Ishikawa (cell line): ENCODE results near the gene NOL12.

Source experiments
- CEBPB ChIP-seq: IDR thresholded peaks from 2 replicates; pipeline ENCODE4 v1.6.1; 2012
- CREB1 ChIP-seq: IDR thresholded peaks from 2 replicates; pipeline ENCODE4 v1.6.1; 2012; ENCODE audit warnings: low read depth
- EGR1 ChIP-seq: IDR thresholded peaks from 2 replicates; pipeline ENCODE4 v1.6.1; 2012
- EP300 ChIP-seq: IDR thresholded peaks from 2 replicates; pipeline ENCODE4 v1.6.1; 2012; ENCODE audit warnings: borderline replicate concordance
- FOXM1 ChIP-seq: IDR thresholded peaks from 2 replicates; pipeline ENCODE4 v1.6.1; 2012; ENCODE audit warnings: low read depth, borderline replicate concordance
- NFIC ChIP-seq: IDR thresholded peaks from 2 replicates; pipeline ENCODE4 v1.6.1; 2012
- RAD21 ChIP-seq: IDR thresholded peaks from 2 replicates; pipeline ENCODE4 v1.6.1; 2012; ENCODE audit warnings: low read depth
- TAF1 ChIP-seq: IDR thresholded peaks from 2 replicates; pipeline ENCODE4 v1.6.1; 2012; ENCODE audit warnings: low read depth, mild to moderate bottlenecking
- TCF12 ChIP-seq: IDR thresholded peaks from 2 replicates; pipeline ENCODE4 v1.6.1; 2012; ENCODE audit warnings: low read depth
- TEAD4 ChIP-seq: IDR thresholded peaks from 2 replicates; pipeline ENCODE4 v1.6.1; 2012
- USF1 ChIP-seq: IDR thresholded peaks from 2 replicates; pipeline ENCODE4 v1.6.1; 2012
- YY1 ChIP-seq: IDR thresholded peaks from 2 replicates; pipeline ENCODE4 v1.6.1; 2012; ENCODE audit warnings: low read depth
- ZBTB7A ChIP-seq: IDR thresholded peaks from 2 replicates; pipeline ENCODE4 v1.6.1; 2012; ENCODE audit warnings: low read depth
- TF ChIP-seq, protein P1 (sequence below): IDR thresholded peaks from 2 replicates; pipeline ENCODE4 v1.6.1; 2012
- TF ChIP-seq, protein P2 (sequence below): IDR thresholded peaks from 2 replicates; pipeline ENCODE4 v1.6.1; 2012; ENCODE audit warnings: low read depth, mild to moderate bottlenecking

The NOL12 gene

DNA sequence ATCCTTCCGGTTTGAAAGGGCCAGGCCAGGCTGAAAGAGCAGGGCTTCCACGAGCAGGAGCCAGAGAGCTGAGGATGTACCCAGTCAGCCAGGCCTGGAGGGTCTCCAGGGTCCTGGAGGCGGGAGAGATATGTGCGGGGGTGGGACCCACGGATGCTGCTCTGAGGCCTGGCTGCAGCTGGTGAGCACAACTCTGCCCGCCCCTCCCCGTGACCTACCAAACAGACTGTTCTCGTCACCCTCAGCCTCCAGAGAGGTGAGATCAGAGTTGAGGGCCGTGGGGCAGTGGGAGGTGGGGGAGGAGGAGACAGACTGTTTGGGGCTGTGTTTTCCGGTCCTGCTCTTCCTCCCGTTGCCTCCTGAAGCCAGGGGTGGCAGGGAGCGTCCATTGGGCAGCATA, 52.9 kb downstream of the NOL12 start:
- TF ChIP-seq YY1 (no peak), TCF12 (no peak), USF1 (no peak), TAF1 (no peak)
- TF ChIP-seq, protein P1, sequence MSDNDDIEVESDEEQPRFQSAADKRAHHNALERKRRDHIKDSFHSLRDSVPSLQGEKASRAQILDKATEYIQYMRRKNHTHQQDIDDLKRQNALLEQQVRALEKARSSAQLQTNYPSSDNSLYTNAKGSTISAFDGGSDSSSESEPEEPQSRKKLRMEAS = no peak

GRCh38 chr22:37739611-37740049, 53.5 kb downstream of the NOL12 start:
- no peak for TF ChIP-seq ZBTB7A
- TF ChIP-seq CEBPB = no peak
- no peak for TF ChIP-seq EGR1
- TF ChIP-seq USF1 = no peak
- TF ChIP-seq, protein P2, sequence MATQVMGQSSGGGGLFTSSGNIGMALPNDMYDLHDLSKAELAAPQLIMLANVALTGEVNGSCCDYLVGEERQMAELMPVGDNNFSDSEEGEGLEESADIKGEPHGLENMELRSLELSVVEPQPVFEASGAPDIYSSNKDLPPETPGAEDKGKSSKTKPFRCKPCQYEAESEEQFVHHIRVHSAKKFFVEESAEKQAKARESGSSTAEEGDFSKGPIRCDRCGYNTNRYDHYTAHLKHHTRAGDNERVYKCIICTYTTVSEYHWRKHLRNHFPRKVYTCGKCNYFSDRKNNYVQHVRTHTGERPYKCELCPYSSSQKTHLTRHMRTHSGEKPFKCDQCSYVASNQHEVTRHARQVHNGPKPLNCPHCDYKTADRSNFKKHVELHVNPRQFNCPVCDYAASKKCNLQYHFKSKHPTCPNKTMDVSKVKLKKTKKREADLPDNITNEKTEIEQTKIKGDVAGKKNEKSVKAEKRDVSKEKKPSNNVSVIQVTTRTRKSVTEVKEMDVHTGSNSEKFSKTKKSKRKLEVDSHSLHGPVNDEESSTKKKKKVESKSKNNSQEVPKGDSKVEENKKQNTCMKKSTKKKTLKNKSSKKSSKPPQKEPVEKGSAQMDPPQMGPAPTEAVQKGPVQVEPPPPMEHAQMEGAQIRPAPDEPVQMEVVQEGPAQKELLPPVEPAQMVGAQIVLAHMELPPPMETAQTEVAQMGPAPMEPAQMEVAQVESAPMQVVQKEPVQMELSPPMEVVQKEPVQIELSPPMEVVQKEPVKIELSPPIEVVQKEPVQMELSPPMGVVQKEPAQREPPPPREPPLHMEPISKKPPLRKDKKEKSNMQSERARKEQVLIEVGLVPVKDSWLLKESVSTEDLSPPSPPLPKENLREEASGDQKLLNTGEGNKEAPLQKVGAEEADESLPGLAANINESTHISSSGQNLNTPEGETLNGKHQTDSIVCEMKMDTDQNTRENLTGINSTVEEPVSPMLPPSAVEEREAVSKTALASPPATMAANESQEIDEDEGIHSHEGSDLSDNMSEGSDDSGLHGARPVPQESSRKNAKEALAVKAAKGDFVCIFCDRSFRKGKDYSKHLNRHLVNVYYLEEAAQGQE = no peak
- TF ChIP-seq FOXM1 = no peak
- TF ChIP-seq YY1 = no peak
- no peak for TF ChIP-seq EP300
- TF ChIP-seq TCF12 = no peak
- TF ChIP-seq, protein P1 = no peak

GRCh38 chr22:37740455-37741311, 54.5 kb downstream of the NOL12 start:
- TF ChIP-seq, protein P1 = no peak
- TF ChIP-seq EP300 = no peak
- no peak for TF ChIP-seq NFIC
- no peak for TF ChIP-seq TCF12
- no peak for TF ChIP-seq EGR1
- no peak for TF ChIP-seq RAD21
- no peak for TF ChIP-seq FOXM1
- no peak for TF ChIP-seq CREB1
- TF ChIP-seq USF1 = no peak
- TF ChIP-seq ZBTB7A = no peak
- no peak for TF ChIP-seq CEBPB
- TF ChIP-seq, protein P2 = no peak
- no peak for TF ChIP-seq TEAD4
- no peak for TF ChIP-seq TAF1

DNA sequence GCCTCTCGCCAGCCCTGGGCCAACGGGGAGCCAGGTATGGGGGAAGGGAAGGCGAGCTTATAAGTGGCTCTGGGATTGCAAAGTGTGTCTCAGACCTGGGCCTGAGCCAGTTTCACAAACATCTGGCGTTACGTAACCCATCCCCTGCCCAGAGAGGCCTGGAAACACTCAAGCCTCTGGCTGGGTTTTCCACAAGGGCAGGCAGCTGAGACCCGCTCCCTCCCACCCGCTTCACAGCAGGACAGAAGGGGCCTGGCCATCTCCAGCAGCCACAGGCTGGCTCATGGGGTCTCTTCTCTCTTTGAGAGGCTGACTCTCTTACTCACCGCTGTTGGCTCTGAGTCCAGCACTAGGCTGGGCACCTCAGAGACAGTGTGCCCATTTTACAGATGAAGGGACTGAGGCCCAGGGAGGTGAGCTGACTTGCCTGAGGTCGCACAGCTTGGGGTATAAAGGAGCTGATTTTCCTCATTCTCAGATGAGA, 55.2 kb downstream of the NOL12 start:
- TF ChIP-seq CEBPB = peak; percentile 83
- TF ChIP-seq NFIC = peak; percentile 31; the same call in 1 of the 2 replicates
- no peak for TF ChIP-seq RAD21

GRCh38 chr22:37742376-37743171, 56.4 kb downstream of the NOL12 start:
- no peak for TF ChIP-seq NFIC
- TF ChIP-seq RAD21 = no peak
- no peak for TF ChIP-seq TCF12
- TF ChIP-seq CEBPB = no peak
- no peak for TF ChIP-seq TEAD4
- TF ChIP-seq, protein P1 = no peak
- no peak for TF ChIP-seq ZBTB7A
- no peak for TF ChIP-seq USF1
- TF ChIP-seq YY1 = no peak
- no peak for TF ChIP-seq EP300
- no peak for TF ChIP-seq EGR1
- TF ChIP-seq CREB1 = no peak
